ENCODE data around the gene RAI2. TPM values are rescaled to one million over a fixed set of nuclear protein-coding genes. Genes with fewer than 3 reads are reported as not detected.

RAI2 gene
- polyA plus RNA-seq, 1 experiment, result 0.04 TPM

- TF ChIP-seq, protein P1, sequence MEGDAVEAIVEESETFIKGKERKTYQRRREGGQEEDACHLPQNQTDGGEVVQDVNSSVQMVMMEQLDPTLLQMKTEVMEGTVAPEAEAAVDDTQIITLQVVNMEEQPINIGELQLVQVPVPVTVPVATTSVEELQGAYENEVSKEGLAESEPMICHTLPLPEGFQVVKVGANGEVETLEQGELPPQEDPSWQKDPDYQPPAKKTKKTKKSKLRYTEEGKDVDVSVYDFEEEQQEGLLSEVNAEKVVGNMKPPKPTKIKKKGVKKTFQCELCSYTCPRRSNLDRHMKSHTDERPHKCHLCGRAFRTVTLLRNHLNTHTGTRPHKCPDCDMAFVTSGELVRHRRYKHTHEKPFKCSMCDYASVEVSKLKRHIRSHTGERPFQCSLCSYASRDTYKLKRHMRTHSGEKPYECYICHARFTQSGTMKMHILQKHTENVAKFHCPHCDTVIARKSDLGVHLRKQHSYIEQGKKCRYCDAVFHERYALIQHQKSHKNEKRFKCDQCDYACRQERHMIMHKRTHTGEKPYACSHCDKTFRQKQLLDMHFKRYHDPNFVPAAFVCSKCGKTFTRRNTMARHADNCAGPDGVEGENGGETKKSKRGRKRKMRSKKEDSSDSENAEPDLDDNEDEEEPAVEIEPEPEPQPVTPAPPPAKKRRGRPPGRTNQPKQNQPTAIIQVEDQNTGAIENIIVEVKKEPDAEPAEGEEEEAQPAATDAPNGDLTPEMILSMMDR (IDR thresholded peaks at IDR 0.05; ENCODE audit: insufficient read depth, low read depth, low read length), result no peak
- Histone ChIP-seq H3K4me3 (ENCODE audit: low read depth, low read length) (no peak overlapping the region), H3K36me3 (ENCODE audit: control insufficient read depth, insufficient read depth, low read length) (no peaks in the 10 kb centered on the region), H3K27me3 (ENCODE audit: control insufficient read depth, insufficient read depth, low read length) (no peaks in the 10 kb centered on the region)
- DNase-seq (ENCODE audit: low read depth), result no peak
- ChIA-PET CTCF (no interaction called here), POLR2A (no interaction called here)
These were observed 30.9 kb downstream of the RAI2 start for GRCh38 chrX:17830211-17830610.

DNA sequence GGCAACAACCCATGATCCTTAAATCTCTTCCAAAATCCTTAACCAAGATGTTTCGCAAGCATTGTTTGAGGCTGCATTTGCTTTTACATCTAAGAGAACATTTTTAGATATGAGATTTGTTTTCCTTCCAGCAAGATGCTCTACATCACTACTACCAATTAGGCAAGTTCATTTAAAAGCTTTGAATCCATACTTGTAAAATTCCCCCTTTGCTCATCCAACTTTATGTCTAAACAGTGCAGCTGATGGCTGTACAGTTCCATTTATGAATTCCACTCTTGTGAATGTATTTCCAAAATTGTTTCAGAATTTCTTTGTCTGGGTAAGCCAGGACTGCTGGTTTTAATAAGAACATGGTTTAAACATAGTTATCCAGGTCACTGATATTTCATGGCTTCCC, 31.5 kb downstream of the RAI2 start:
- CTCF ChIA-PET, result no interaction called here
- POLR2A ChIA-PET, result no interaction called here
- no peaks in the 10 kb centered on the region for H3K36me3 ChIP-seq (ENCODE audit: control insufficient read depth, insufficient read depth, low read length)
- no peak overlapping the region for H3K4me3 ChIP-seq (ENCODE audit: low read depth, low read length)
- TF ChIP-seq, protein P1 (IDR thresholded peaks at IDR 0.05; ENCODE audit: insufficient read depth, low read depth, low read length), result no peak
- no peaks in the 10 kb centered on the region for H3K27me3 ChIP-seq (ENCODE audit: control insufficient read depth, insufficient read depth, low read length)
- no peak for DNase-seq (ENCODE audit: low read depth)

- H3K36me3 ChIP-seq (ENCODE audit: control insufficient read depth, insufficient read depth, low read length), result no peaks in the 10 kb centered on the region
- TF ChIP-seq, protein P1 (IDR thresholded peaks at IDR 0.05; ENCODE audit: insufficient read depth, low read depth, low read length), result no peak
- CTCF ChIA-PET, result no interaction called here
- H3K27me3 ChIP-seq (ENCODE audit: control insufficient read depth, insufficient read depth, low read length), result no peaks in the 10 kb centered on the region
- no peak for DNase-seq (ENCODE audit: low read depth)
- no peak overlapping the region for H3K4me3 ChIP-seq (ENCODE audit: low read depth, low read length)
- POLR2A ChIA-PET, result no interaction called here
These were observed 32.9 kb downstream of the RAI2 start for GRCh38 chrX:17828171-17828570.

DNA sequence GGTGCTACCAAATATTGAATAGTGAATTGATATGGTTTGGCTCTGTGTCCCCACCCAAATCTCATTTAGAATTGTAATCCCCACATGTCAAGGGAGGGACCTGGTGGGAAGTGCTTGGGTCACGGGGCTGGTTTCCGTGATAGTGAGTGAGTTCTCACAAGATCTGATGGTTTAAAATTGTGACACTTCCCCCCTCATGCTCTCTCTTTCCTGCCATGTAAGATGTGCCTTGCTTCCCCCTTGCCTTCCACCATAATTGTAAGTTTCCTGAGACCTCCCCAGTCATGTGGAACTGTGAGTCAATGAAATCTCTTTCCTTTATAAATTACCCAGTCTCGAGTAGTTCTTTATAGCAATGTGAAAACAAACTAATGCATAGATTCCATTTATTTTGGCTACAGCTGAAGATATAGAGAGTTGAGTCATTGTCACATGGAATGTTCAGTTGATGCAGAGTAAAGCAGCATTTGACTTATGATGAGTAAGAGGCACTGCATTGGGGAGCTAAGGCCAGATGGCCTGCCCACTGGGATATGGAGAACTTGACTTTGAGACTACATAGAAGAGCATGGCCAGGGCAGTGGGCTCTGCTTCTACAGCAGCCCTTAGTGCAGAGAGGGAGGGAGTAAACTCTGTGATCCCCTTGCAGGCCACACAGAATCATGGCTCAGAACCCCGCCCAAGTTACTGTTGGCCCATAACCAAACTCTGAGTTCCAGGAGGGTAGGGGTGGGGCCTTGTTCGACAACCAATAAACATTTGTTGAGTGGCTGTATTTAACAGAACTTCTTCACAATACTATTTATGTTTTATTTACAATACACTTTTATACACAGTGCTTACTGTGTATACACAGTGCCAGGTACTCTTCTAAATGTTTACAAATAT, 34.2 kb downstream of the RAI2 start:
- POLR2A ChIA-PET, result no interaction called here

GRCh38 chrX:17824980-17825379, 36.1 kb downstream of the RAI2 start:
- H3K36me3 ChIP-seq (ENCODE audit: control insufficient read depth, insufficient read depth, low read length), result no peaks in the 10 kb centered on the region
- no peak overlapping the region for H3K4me3 ChIP-seq (ENCODE audit: low read depth, low read length)
- TF ChIP-seq, protein P1 (IDR thresholded peaks at IDR 0.05; ENCODE audit: insufficient read depth, low read depth, low read length), result no peak
- no peak for DNase-seq (ENCODE audit: low read depth)
- no peaks in the 10 kb centered on the region for H3K27me3 ChIP-seq (ENCODE audit: control insufficient read depth, insufficient read depth, low read length)
- ChIA-PET CTCF (no interaction called here), POLR2A (no interaction called here)

More for the DNA sequence above, 34.2 kb downstream of the RAI2 start:
- DNase-seq (ENCODE audit: low read depth), result no peak
- H3K27me3 ChIP-seq (ENCODE audit: control insufficient read depth, insufficient read depth, low read length), result no peaks in the 10 kb centered on the region
- no peak overlapping the region for H3K4me3 ChIP-seq (ENCODE audit: low read depth, low read length)
- TF ChIP-seq, protein P1 (IDR thresholded peaks at IDR 0.05; ENCODE audit: insufficient read depth, low read depth, low read length), result no peak
- CTCF ChIA-PET, result no interaction called here
- H3K36me3 ChIP-seq (ENCODE audit: control insufficient read depth, insufficient read depth, low read length), result no peaks in the 10 kb centered on the region
